Measurements from ENCODE around the gene C10orf62.

Gene C10orf62

GRCh38 chr10:97566336-97566996, 23.1 kb upstream of the C10orf62 start:
- peaks cover 0 to 2% of the 10 kb centered on the region in 2 donors for H3K36me3 ChIP-seq (replicated peaks in 1 of 2; ENCODE audit: control insufficient read depth in 2 of 2, insufficient read depth in 2 of 2, low read length in 2 of 2)
- H3K9ac ChIP-seq (ENCODE audit: low read depth, low read length, poor library complexity), result no peak overlapping the region
- no peak overlapping the region for H3K4me3 ChIP-seq (ENCODE audit: low read length in 2 of 2)
- no peak overlapping the region for H3K18ac ChIP-seq (ENCODE audit: low read length)
- no peak overlapping the region for H3K14ac ChIP-seq (ENCODE audit: low read length)
- no peak overlapping the region for H2BK15ac ChIP-seq (ENCODE audit: low read length)
- H2AFZ ChIP-seq (ENCODE audit: low read length), result no peak overlapping the region
- H2BK120ac ChIP-seq (ENCODE audit: low read depth, low read length), result no peak overlapping the region
- no peaks in the 10 kb centered on the region for H3K4me1 ChIP-seq (ENCODE audit: control insufficient read depth in 2 of 2, insufficient read depth in 1 of 2, low read depth in 1 of 2, low read length in 2 of 2)
- H2BK5ac ChIP-seq (ENCODE audit: low read length), result no peak overlapping the region
- no peaks in the 10 kb centered on the region for H3K27me3 ChIP-seq (ENCODE audit: control insufficient read depth in 3 of 3, insufficient read depth in 3 of 3, low read depth in 1 of 3, low read length in 3 of 3)
- H3K4ac ChIP-seq (ENCODE audit: low read length), result no peak overlapping the region
- H4K91ac ChIP-seq (ENCODE audit: low read depth, low read length, poor library complexity), result no peak overlapping the region
- DNase-seq (ENCODE audit: low spot score), result no peak
- H4K8ac ChIP-seq (ENCODE audit: low read depth, low read length), result no peak overlapping the region
- no peak overlapping the region for H3K27ac ChIP-seq (replicated peaks; ENCODE audit: low read length)
- no CpG with 5 or more reads among the region's 2 CpGs for WGBS, 2 donors (ENCODE audit: extremely low coverage in 2 of 2, insufficient read length in 2 of 2, insufficient replicate concordance in 1 of 2)
- H2AK5ac ChIP-seq (ENCODE audit: low read depth, low read length), result no peak overlapping the region
- H2BK12ac ChIP-seq (ENCODE audit: low read length), result no peak overlapping the region
- no peaks in the 10 kb centered on the region for H3K79me1 ChIP-seq (ENCODE audit: low read depth, low read length)
- no peak overlapping the region for H3K23ac ChIP-seq (ENCODE audit: low read depth, low read length, poor library complexity)
- no peak overlapping the region for H3K4me2 ChIP-seq (ENCODE audit: insufficient read depth, low read length, poor library complexity, severe bottlenecking)
- no peaks in the 10 kb centered on the region for H3K9me3 ChIP-seq (replicated peaks in 1 of 2; ENCODE audit: control insufficient read depth in 2 of 2, insufficient read depth in 1 of 2, low read depth in 1 of 2, low read length in 2 of 2)

GRCh38 chr10:97567891-97568290, 21.6 kb upstream of the C10orf62 start:
- peak overlapping the region; percentile 48 for H3K18ac ChIP-seq (ENCODE audit: low read length)
- H2BK5ac ChIP-seq (ENCODE audit: low read length), result no peak overlapping the region
- H4K91ac ChIP-seq (ENCODE audit: low read depth, low read length, poor library complexity), result no peak overlapping the region
- DNase-seq (ENCODE audit: low spot score), result no peak
- H3K9ac ChIP-seq (ENCODE audit: low read depth, low read length, poor library complexity), result no peak overlapping the region
- no peaks in the 10 kb centered on the region for H3K4me1 ChIP-seq (ENCODE audit: control insufficient read depth in 2 of 2, insufficient read depth in 1 of 2, low read depth in 1 of 2, low read length in 2 of 2)
- no peak overlapping the region for H3K27ac ChIP-seq (replicated peaks; ENCODE audit: low read length)
- no peak overlapping the region for H2BK12ac ChIP-seq (ENCODE audit: low read length)
- H2BK15ac ChIP-seq (ENCODE audit: low read length), result no peak overlapping the region
- H3K23ac ChIP-seq (ENCODE audit: low read depth, low read length, poor library complexity), result peak overlapping the region; percentile 65
- H3K79me1 ChIP-seq (ENCODE audit: low read depth, low read length), result no peaks in the 10 kb centered on the region
- no peak overlapping the region for H2AFZ ChIP-seq (ENCODE audit: low read length)
- peaks cover 0 to 2% of the 10 kb centered on the region in 2 donors for H3K36me3 ChIP-seq (replicated peaks in 1 of 2; ENCODE audit: control insufficient read depth in 2 of 2, insufficient read depth in 2 of 2, low read length in 2 of 2)
- no peaks in the 10 kb centered on the region for H3K27me3 ChIP-seq (ENCODE audit: control insufficient read depth in 3 of 3, insufficient read depth in 3 of 3, low read depth in 1 of 3, low read length in 3 of 3)
- no peak overlapping the region for H2BK120ac ChIP-seq (ENCODE audit: low read depth, low read length)
- H4K8ac ChIP-seq (ENCODE audit: low read depth, low read length), result no peak overlapping the region
- no peak overlapping the region for H3K4me3 ChIP-seq (ENCODE audit: low read length in 2 of 2)
- WGBS, 2 donors (ENCODE audit: extremely low coverage in 2 of 2, insufficient read length in 2 of 2, insufficient replicate concordance in 1 of 2), result no CpG with 5 or more reads among the region's 15 CpGs
- H3K14ac ChIP-seq (ENCODE audit: low read length), result peak overlapping the region; percentile 38
- no peaks in the 10 kb centered on the region for H3K9me3 ChIP-seq (replicated peaks in 1 of 2; ENCODE audit: control insufficient read depth in 2 of 2, insufficient read depth in 1 of 2, low read depth in 1 of 2, low read length in 2 of 2)
- no peak overlapping the region for H3K4me2 ChIP-seq (ENCODE audit: insufficient read depth, low read length, poor library complexity, severe bottlenecking)
- no peak overlapping the region for H3K4ac ChIP-seq (ENCODE audit: low read length)
- H2AK5ac ChIP-seq (ENCODE audit: low read depth, low read length), result no peak overlapping the region

- Histone ChIP-seq H2BK120ac (ENCODE audit: low read depth, low read length) (no peak overlapping the region), H3K18ac (ENCODE audit: low read length) (no peak overlapping the region), H3K36me3 (replicated peaks in 1 of 2; ENCODE audit: control insufficient read depth in 2 of 2, insufficient read depth in 2 of 2, low read length in 2 of 2) (peaks cover 0 to 2% of the 10 kb centered on the region in 2 donors), H2BK15ac (ENCODE audit: low read length) (no peak overlapping the region), H4K8ac (ENCODE audit: low read depth, low read length) (no peak overlapping the region), H3K9me3 (replicated peaks in 1 of 2; ENCODE audit: control insufficient read depth in 2 of 2, insufficient read depth in 1 of 2, low read depth in 1 of 2, low read length in 2 of 2) (no peaks in the 10 kb centered on the region), H4K91ac (ENCODE audit: low read depth, low read length, poor library complexity) (no peak overlapping the region), H2BK12ac (ENCODE audit: low read length) (no peak overlapping the region), H3K9ac (ENCODE audit: low read depth, low read length, poor library complexity) (no peak overlapping the region), H3K4me1 (ENCODE audit: control insufficient read depth in 2 of 2, insufficient read depth in 1 of 2, low read depth in 1 of 2, low read length in 2 of 2) (peaks cover 0 to 3% of the 10 kb centered on the region in 2 donors), H3K4me2 (ENCODE audit: insufficient read depth, low read length, poor library complexity, severe bottlenecking) (no peak overlapping the region), H3K27ac (replicated peaks; ENCODE audit: low read length) (no peak overlapping the region), H3K79me1 (ENCODE audit: low read depth, low read length) (no peaks in the 10 kb centered on the region), H2AFZ (ENCODE audit: low read length) (no peak overlapping the region), H3K23ac (ENCODE audit: low read depth, low read length, poor library complexity) (peak overlapping the region; percentile 44), H3K27me3 (ENCODE audit: control insufficient read depth in 3 of 3, insufficient read depth in 3 of 3, low read depth in 1 of 3, low read length in 3 of 3) (no peaks in the 10 kb centered on the region), H3K4ac (ENCODE audit: low read length) (no peak overlapping the region), H3K4me3 (ENCODE audit: low read length in 2 of 2) (peak overlapping the region in 1 of 2 donors; percentile 16), H2AK5ac (ENCODE audit: low read depth, low read length) (no peak overlapping the region), H2BK5ac (ENCODE audit: low read length) (peak overlapping the region; percentile 39), H3K14ac (ENCODE audit: low read length) (no peak overlapping the region)
- no peak for DNase-seq (ENCODE audit: low spot score)
- no CpG with 5 or more reads among the region's 33 CpGs for WGBS, 2 donors (ENCODE audit: extremely low coverage in 2 of 2, insufficient read length in 2 of 2, insufficient replicate concordance in 1 of 2)
These were observed 19.3 kb upstream of the C10orf62 start for GRCh38 chr10:97570146-97570788.

- Histone ChIP-seq H2BK15ac (ENCODE audit: low read length) (no peak overlapping the region), H3K4ac (ENCODE audit: low read length) (no peak overlapping the region), H3K4me1 (ENCODE audit: control insufficient read depth in 2 of 2, insufficient read depth in 1 of 2, low read depth in 1 of 2, low read length in 2 of 2) (peaks cover 0 to 3% of the 10 kb centered on the region in 2 donors), H3K4me3 (ENCODE audit: low read length in 2 of 2) (no peak overlapping the region), H2AK5ac (ENCODE audit: low read depth, low read length) (no peak overlapping the region), H4K91ac (ENCODE audit: low read depth, low read length, poor library complexity) (no peak overlapping the region), H3K9ac (ENCODE audit: low read depth, low read length, poor library complexity) (peak overlapping the region; percentile 37), H3K9me3 (replicated peaks in 1 of 2; ENCODE audit: control insufficient read depth in 2 of 2, insufficient read depth in 1 of 2, low read depth in 1 of 2, low read length in 2 of 2) (no peaks in the 10 kb centered on the region), H2BK5ac (ENCODE audit: low read length) (no peak overlapping the region), H3K14ac (ENCODE audit: low read length) (no peak overlapping the region), H3K79me1 (ENCODE audit: low read depth, low read length) (no peaks in the 10 kb centered on the region), H3K23ac (ENCODE audit: low read depth, low read length, poor library complexity) (no peak overlapping the region), H3K27ac (replicated peaks; ENCODE audit: low read length) (no peak overlapping the region), H2BK12ac (ENCODE audit: low read length) (no peak overlapping the region), H3K18ac (ENCODE audit: low read length) (no peak overlapping the region), H4K8ac (ENCODE audit: low read depth, low read length) (no peak overlapping the region), H2BK120ac (ENCODE audit: low read depth, low read length) (no peak overlapping the region), H3K36me3 (replicated peaks in 1 of 2; ENCODE audit: control insufficient read depth in 2 of 2, insufficient read depth in 2 of 2, low read length in 2 of 2) (peaks cover 0 to 2% of the 10 kb centered on the region in 2 donors), H3K27me3 (ENCODE audit: control insufficient read depth in 3 of 3, insufficient read depth in 3 of 3, low read depth in 1 of 3, low read length in 3 of 3) (no peaks in the 10 kb centered on the region), H2AFZ (ENCODE audit: low read length) (no peak overlapping the region), H3K4me2 (ENCODE audit: insufficient read depth, low read length, poor library complexity, severe bottlenecking) (no peak overlapping the region)
- WGBS, 2 donors (ENCODE audit: extremely low coverage in 2 of 2, insufficient read length in 2 of 2, insufficient replicate concordance in 1 of 2), result no CpG with 5 or more reads among the region's 5 CpGs
- no peak for DNase-seq (ENCODE audit: low spot score)
These were observed 18.6 kb upstream of the C10orf62 start for GRCh38 chr10:97570789-97571471.
